SK-MEL-5 (cell line): Measurements from ENCODE around the gene HYLS1. TPM values are rescaled to one million over a fixed set of nuclear protein-coding genes. Genes with fewer than 3 reads are reported as not detected.
"Not testable (repeated sequence)": the region's sequence is repeated elsewhere in the genome, so short reads cannot be mapped to it uniquely, and the experiment has no call there.

Experiments used
- DNase-seq: peaks from one replicate; pipeline ENCODE4 v3.0.0-alpha.2; 2016; ENCODE audit warnings: low read depth, low spot score
- in situ Hi-C: cut with HindIII; loops from 2 replicates; pipeline ENCODE4 v1.10.0; 2016; ENCODE audit warnings: low sequenced_read_pairs, high pct_unique_total_duplicates, low pct_unique_long_range_greater_than_20kb
- polyA plus RNA-seq, 2 experiments: library from polyadenylated mRNA; depleted of rRNA; stranded (reverse); fragments of >200 nt; gene quantifications; 2 replicates each; pipeline ENCODE4 v1.2.3, GENCODE V29; 2015
- total RNA-seq: library from RNA; depleted of rRNA; stranded (reverse); fragments of >200 nt; shearing (Covaris generic); gene quantifications from 2 replicates; pipeline ENCODE4 v1.2.3, GENCODE V29; 2014; rRNA removed

HYLS1 gene, protein sequence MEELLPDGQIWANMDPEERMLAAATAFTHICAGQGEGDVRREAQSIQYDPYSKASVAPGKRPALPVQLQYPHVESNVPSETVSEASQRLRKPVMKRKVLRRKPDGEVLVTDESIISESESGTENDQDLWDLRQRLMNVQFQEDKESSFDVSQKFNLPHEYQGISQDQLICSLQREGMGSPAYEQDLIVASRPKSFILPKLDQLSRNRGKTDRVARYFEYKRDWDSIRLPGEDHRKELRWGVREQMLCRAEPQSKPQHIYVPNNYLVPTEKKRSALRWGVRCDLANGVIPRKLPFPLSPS
- total RNA-seq: 15.0 and 17.9 TPM in 2 replicates
- 7.3 and 11.4 TPM in 2 replicates for polyA plus RNA-seq (2015; cell fraction: cytosol; rRNA removed)
- 10.8 and 15.6 TPM in 2 replicates for polyA plus RNA-seq (2015; cell fraction: nucleus; rRNA removed)

- DNase-seq: peak; percentile 95
- in situ Hi-C loops: no loop called here
Observed at GRCh38 chr11:125887373-125888324, at the start of gene HYLS1. Gene HYLS1 (plus strand): TSS chr11:125887668. CDS start chr11:125899369, 11,701 bp downstream.

DNA sequence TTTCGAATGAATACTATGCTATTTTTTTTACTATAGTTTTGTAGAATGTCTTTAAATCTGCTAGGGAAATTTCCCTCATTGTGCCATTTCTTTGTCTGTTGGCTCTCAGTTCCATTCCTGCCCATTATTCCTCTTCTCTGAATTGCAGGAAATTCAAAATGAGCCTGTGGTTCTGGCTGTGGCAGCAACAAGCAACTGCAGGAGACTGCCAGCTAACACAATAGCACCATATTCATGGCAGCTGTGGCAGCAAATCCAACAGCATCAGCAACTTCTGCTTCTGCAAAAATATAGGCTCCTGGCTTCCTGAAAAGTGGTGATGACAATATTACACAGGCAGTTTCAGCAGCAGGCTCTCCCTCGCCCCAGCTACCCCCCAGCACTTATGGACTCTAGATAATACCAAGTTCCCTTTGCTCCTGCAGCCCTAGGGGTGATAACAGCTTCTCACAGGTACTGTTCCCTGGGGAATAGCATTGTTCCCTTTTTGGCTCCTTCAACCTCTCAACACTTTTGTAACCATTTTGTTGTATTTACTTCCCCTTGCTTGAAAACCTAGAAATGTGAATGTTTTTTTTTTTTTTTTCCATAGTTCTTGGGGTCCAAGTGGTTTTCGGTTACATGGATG, 45.0 kb upstream of the HYLS1 start:
- in situ Hi-C loops: no loop called here
- peak; percentile 1 for DNase-seq

GRCh38 chr11:125846188-125846587, 41.3 kb upstream of the HYLS1 start:
- in situ Hi-C loops: no loop called here
- DNase-seq: no peak

GRCh38 chr11:125857670-125858069, 29.8 kb upstream of the HYLS1 start:
- in situ Hi-C loops, DNase-seq: not testable (repeated sequence)

DNA sequence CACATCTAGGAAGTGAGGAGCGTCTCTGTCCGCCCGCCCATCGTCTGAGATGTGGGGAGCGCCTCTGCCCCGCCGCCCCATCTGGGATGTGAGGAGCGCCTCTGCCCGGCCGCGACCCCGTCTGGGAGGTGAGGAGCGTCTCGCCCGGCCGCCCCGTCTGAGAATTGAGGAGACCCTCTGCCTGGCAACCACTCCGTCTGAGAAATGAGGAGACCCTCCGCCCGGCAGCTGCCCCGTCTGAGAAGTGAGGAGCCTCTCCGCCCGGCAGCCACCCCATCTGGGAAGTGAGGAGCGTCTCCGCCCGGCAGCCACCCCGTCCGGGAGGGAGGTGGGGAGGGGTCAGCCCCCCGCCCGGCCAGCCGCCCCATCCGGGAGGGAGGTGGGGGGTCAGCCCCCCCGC, 24.7 kb upstream of the HYLS1 start:
- DNase-seq, in situ Hi-C loops: not testable (repeated sequence)

- in situ Hi-C loops, DNase-seq: not testable (repeated sequence)
Observed at GRCh38 chr11:125865354-125865753, 22.1 kb upstream of the HYLS1 start.

DNA sequence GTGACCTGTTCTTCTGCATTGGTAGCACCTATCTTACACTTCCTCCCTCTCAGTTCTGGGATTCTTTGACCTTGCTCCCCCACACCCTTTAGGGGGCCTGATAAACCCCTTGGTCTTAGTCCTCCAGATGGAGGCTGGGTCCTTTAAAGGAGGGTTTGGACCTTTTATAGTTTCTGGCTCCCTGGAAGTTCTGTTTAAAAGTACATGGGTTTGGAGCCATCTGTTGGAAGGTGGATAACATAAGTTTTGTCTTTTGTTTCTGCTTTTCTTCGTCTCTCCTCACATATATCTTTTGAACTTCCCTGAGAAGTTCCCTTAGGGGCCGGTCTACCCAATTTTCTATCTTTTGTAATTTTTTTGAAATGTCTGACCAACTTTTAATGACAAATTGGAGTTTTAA, 17.9 kb upstream of the HYLS1 start:
- in situ Hi-C loops: no loop called here
- no peak for DNase-seq

GRCh38 chr11:125871391-125872137, 15.9 kb upstream of the HYLS1 start:
- in situ Hi-C loops: no loop called here

GRCh38 chr11:125872138-125872491, 15.4 kb upstream of the HYLS1 start:
- DNase-seq: no peak
- in situ Hi-C loops: no loop called here

More at GRCh38 chr11:125871391-125872137, 15.9 kb upstream of the HYLS1 start:
- DNase-seq: peak; percentile 65

GRCh38 chr11:125873881-125874555, 13.4 kb upstream of the HYLS1 start:
- peak; percentile 57 for DNase-seq
- in situ Hi-C loops: no loop called here

DNA sequence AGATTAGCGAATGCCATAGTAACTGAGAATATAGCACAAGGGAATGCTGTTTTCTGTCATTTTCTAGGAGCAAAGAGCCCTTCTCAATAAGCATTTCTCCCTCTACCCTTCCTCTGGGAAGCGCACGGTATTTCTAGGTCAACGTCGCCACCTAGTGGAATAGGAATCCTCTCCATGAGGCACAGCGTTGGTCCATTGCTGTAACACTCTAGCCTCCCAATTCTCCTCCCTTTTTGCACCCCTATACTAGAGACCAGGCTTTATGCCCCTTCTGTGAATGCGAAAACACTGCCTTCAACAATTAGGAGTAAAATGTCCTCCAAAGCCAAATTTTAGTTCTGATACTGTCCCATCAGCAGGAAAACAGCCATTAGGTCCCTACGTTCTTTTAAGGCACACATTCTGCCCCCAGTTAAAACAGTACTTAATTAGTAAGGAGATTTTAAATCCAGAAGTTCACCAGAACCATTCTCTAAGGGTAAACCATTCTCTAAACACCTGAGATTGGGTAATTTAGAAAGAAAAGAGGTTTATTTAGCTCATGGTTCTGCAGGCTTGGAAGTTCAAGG, 12.8 kb upstream of the HYLS1 start:
- in situ Hi-C loops: no loop called here
- DNase-seq: peak; percentile 87

GRCh38 chr11:125881291-125881690, 6.2 kb upstream of the HYLS1 start:
- in situ Hi-C loops: no loop called here
- no peak for DNase-seq

DNA sequence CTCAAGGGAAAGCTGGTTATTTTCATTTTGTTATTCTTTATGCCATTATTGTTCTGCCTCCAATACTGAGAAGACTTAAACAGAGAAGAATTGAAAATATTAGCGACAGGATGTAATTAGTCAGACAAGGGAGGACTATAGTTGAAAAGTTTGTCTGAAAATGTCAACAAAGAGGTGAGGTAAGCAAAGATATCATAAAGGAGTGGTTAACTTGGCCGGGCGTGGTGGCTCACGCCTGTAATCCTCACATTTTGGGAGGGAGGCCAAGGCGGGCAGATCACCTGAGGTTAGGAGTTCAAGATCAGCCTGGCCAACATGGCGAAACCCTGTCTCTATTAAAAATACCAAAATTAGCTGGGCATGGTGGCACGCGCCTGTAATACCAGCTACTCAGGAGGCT, 4.1 kb upstream of the HYLS1 start:
- in situ Hi-C loops: no loop called here
- no peak for DNase-seq

DNA sequence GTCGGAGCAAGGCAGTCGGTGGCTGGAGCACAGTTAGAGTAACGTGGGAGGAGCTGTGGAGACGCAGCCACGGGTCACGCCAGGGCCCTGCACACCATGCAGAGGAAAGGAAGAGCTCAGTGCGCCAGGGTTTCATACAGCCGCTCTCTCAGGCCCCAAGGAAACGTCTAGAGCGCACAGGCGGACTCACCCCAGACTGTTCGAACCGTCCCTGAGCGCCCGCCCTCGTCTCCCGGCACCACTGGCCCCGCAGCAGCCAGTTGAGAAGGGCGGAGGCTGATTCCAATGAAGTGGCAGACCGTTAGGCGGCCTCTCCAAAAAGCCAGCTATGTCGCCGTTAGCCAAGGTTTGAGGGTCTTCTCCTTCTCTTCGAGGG, 483 bp upstream of the HYLS1 start:
- in situ Hi-C loops: no loop called here
- peak; percentile 57 for DNase-seq

GRCh38 chr11:125890447-125891100, 3.1 kb downstream of the HYLS1 start:
- in situ Hi-C loops: no loop called here

DNA sequence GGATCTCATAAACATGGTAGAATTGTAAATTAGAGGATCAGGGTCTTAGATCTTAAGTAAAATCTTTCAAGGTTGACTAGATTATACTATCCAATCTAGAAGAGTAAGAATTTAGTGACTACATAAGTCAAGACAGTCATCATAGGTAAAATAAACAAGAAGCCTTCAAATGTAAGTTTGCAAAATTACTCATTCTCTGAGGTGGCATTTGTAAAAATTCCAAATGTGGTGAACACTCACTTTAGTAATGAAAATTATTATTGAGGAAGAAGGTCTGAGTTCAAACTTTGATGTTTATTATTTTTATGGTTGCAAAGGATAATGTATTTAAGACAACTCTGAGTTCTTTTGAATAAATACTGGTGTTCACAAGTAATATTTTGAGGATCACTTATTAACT, 4.6 kb downstream of the HYLS1 start:
- in situ Hi-C loops: no loop called here
- DNase-seq: no peak

More at GRCh38 chr11:125890447-125891100, 3.1 kb downstream of the HYLS1 start:
- DNase-seq: no peak
